PC-3 (cell line): Measurements from ENCODE around the gene TRIL.

ENCODE experiments used
- EZH2 ChIP-seq: fragments of 300-600 bp; sonication (generic); IDR thresholded peaks from one replicate; pipeline ENCODE4 v1.6.1; 2017; ENCODE audit warnings: antibody characterized with exemption, mild to moderate bottlenecking, low read length; ENCODE audit not compliant: unreplicated experiment
- EZH2phosphoT487 ChIP-seq: fragments of 300-600 bp; sonication (generic); IDR thresholded peaks from 2 replicates; pipeline ENCODE4 v1.6.1; 2018; ENCODE audit warnings: mild to moderate bottlenecking, antibody characterized with exemption, low read length, borderline replicate concordance
- TF ChIP-seq, protein P1 (sequence below): fragments of 300-600 bp; sonication (generic); conservative IDR thresholded peaks from 2 replicates; pipeline ENCODE4 v1.5.1; 2017; ENCODE audit warnings: antibody characterized with exemption, low read depth, mild to moderate bottlenecking, low read length

DNA sequence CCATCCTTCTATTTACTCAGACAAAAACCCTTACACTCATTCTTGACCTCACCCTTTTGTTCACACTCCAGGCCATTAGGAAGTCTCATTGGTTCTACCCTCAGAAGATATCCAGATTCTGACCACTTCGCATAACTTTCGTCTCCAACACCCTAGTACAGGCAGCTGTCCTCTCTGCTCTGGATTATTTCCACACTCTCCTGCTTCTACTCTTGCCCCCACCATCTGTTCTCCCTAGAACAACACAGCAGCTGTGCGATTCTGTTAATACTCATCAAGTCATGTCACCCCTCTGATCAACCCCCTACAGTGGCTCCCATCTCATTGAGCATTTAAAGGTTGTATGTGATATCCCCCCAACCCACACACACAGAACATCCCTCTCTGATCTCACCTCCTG lies 15.5 kb upstream of the TRIL start:
- TF ChIP-seq, protein P1, sequence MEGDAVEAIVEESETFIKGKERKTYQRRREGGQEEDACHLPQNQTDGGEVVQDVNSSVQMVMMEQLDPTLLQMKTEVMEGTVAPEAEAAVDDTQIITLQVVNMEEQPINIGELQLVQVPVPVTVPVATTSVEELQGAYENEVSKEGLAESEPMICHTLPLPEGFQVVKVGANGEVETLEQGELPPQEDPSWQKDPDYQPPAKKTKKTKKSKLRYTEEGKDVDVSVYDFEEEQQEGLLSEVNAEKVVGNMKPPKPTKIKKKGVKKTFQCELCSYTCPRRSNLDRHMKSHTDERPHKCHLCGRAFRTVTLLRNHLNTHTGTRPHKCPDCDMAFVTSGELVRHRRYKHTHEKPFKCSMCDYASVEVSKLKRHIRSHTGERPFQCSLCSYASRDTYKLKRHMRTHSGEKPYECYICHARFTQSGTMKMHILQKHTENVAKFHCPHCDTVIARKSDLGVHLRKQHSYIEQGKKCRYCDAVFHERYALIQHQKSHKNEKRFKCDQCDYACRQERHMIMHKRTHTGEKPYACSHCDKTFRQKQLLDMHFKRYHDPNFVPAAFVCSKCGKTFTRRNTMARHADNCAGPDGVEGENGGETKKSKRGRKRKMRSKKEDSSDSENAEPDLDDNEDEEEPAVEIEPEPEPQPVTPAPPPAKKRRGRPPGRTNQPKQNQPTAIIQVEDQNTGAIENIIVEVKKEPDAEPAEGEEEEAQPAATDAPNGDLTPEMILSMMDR, result no peak
- TF ChIP-seq EZH2phosphoT487 (no peak), EZH2 (no peak)
